ENCODE measurements around the gene OCIAD1. TPM values are rescaled to one million over a fixed set of nuclear protein-coding genes. Genes with fewer than 3 reads are reported as not detected.

OCIAD1 gene
- total RNA-seq, 1 experiment from 2014 or later, result 103 TPM

GRCh38 chr4:48906206-48907173 is 75.6 kb downstream of the OCIAD1 start, which contains the start of gene OCIAD2:
Gene OCIAD2, minus strand, starts transcription at chr4:48906774. Its CDS starts 2,225 bp downstream, at chr4:48904549.
- TF ChIP-seq TCF7L2 (IDR thresholded peaks at IDR 0.05; ENCODE audit: low read depth, low read length) (no peak), REST (IDR thresholded peaks at IDR 0.05; ENCODE audit: insufficient read depth in 1 of 2, low read depth in 2 of 2, low read length in 1 of 2) (0 out of 4 replicates have a peak, but pooled peaks of 1 of the 2 experiments have one; percentile 24), SIN3A (IDR thresholded peaks at IDR 0.05; ENCODE audit: borderline replicate concordance, insufficient read depth, low read depth, low read length) (0 out of 2 replicates have a peak, but pooled peaks have one; percentile 47)
- TF ChIP-seq, protein P1, sequence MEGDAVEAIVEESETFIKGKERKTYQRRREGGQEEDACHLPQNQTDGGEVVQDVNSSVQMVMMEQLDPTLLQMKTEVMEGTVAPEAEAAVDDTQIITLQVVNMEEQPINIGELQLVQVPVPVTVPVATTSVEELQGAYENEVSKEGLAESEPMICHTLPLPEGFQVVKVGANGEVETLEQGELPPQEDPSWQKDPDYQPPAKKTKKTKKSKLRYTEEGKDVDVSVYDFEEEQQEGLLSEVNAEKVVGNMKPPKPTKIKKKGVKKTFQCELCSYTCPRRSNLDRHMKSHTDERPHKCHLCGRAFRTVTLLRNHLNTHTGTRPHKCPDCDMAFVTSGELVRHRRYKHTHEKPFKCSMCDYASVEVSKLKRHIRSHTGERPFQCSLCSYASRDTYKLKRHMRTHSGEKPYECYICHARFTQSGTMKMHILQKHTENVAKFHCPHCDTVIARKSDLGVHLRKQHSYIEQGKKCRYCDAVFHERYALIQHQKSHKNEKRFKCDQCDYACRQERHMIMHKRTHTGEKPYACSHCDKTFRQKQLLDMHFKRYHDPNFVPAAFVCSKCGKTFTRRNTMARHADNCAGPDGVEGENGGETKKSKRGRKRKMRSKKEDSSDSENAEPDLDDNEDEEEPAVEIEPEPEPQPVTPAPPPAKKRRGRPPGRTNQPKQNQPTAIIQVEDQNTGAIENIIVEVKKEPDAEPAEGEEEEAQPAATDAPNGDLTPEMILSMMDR (IDR thresholded peaks at IDR 0.05), result peak; percentile 49
- Histone ChIP-seq H3K4me3 (ENCODE audit: low read depth in 2 of 2, low read length in 2 of 2) (peak within 1 kb of the TSS; percentile 59 to 60), H3K36me3 (ENCODE audit: control insufficient read depth, insufficient read depth, low read length) (no peaks in the 10 kb centered on the region), H3K27ac (ENCODE audit: low read length) (0 out of 2 replicates have a peak within 1 kb of the TSS, but pooled peaks have one; percentile 54), H3K4me1 (ENCODE audit: control insufficient read depth, insufficient read depth, low read length) (peaks cover 4% of the 10 kb centered on the region; the same call in 1 of the 2 replicates), H3K9me3 (ENCODE audit: control insufficient read depth, insufficient read depth, low read depth, low read length) (no peaks in the 10 kb centered on the region), H3K27me3 (ENCODE audit: control insufficient read depth, insufficient read depth, low read length) (no peaks in the 10 kb centered on the region)
- peak; percentile 87 for ATAC-seq
- DNase-seq (ENCODE audit: low read depth, low spot score), result no peak
- intact Hi-C loops (cut with micrococcal nuclease; ENCODE audit: unreplicated experiment), result no loop called here
- ChIA-PET POLR2A (no interaction called here), CTCF (interaction anchor here (0.6 kb wide), 1 partner anchor 25 kb away, joined by 3 read pairs; no protein-coding TSS in a partner anchor)
- in situ Hi-C loops (cut with HindIII; ENCODE audit: low pct_unique_long_range_greater_than_20kb, low sequenced_read_pairs), result no loop called here
- BruUV-seq (replicated peaks), result no TSS peak

DNA sequence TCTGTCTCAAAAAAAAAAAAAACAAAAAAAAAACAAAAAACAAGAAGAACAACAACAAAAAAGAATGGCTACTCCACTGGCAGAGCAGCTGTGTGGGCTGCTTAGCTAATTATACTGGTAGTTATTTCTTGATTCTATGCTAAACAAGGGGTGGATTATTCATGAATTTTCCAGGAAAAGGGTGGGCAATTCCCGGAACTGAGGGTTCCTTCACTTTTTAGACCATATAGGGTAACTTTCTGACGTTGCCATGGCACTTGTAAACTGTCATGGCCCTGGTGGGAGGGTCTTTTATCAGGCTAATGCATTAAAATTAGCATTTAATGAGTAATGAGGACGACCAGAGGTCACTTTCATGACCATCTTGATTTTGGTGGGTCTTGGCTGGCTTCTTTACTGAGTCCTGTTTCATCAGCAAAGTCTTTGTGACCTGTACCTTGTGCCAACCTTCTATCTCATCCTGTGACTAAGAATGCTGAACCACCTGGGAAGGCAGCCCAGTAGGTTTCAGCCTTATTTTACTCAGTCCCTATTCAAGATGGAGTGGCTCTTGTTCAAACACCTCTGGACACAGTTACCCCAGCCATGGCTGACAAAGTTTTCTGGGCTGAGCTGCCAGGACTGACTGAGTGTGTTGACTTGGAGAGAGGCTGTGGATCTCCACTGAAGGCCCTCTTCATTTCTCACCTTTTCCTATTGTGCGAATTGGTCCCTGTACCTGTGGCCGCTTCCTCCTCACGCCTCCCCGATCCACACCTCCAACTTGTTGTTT is 77.0 kb downstream of the OCIAD1 start:
- in situ Hi-C loops (cut with HindIII; ENCODE audit: low pct_unique_long_range_greater_than_20kb, low sequenced_read_pairs) (no loop called here), intact Hi-C loops (cut with micrococcal nuclease; ENCODE audit: unreplicated experiment) (no loop called here)
- no peak overlapping the region for H3K27ac ChIP-seq (ENCODE audit: low read length)
- POLR2A ChIA-PET, result no interaction called here
- no peak for ATAC-seq
- H3K4me3 ChIP-seq (ENCODE audit: low read depth in 2 of 2, low read length in 2 of 2), result no peak overlapping the region
- no peaks in the 10 kb centered on the region for H3K36me3 ChIP-seq (ENCODE audit: control insufficient read depth, insufficient read depth, low read length)
- H3K4me1 ChIP-seq (ENCODE audit: control insufficient read depth, insufficient read depth, low read length), result peaks cover 4% of the 10 kb centered on the region; the same call in 1 of the 2 replicates
- no peaks in the 10 kb centered on the region for H3K27me3 ChIP-seq (ENCODE audit: control insufficient read depth, insufficient read depth, low read length)
- no peaks in the 10 kb centered on the region for H3K9me3 ChIP-seq (ENCODE audit: control insufficient read depth, insufficient read depth, low read depth, low read length)
- no peak for DNase-seq (ENCODE audit: low read depth, low spot score)
- CTCF ChIA-PET, result interaction anchor here (0.6 kb wide), 1 partner anchor 23 kb away, joined by 3 read pairs; no protein-coding TSS in a partner anchor
- no TSS peak for BruUV-seq (replicated peaks)
- TF ChIP-seq REST (IDR thresholded peaks at IDR 0.05; ENCODE audit: insufficient read depth in 1 of 2, low read depth in 2 of 2, low read length in 1 of 2) (no peak), SIN3A (IDR thresholded peaks at IDR 0.05; ENCODE audit: borderline replicate concordance, insufficient read depth, low read depth, low read length) (no peak), POLR2AphosphoS5 (IDR thresholded peaks at IDR 0.05; ENCODE audit: low read depth, low read length) (no peak), TCF7L2 (IDR thresholded peaks at IDR 0.05; ENCODE audit: low read depth, low read length) (no peak)
- TF ChIP-seq, protein P1 (IDR thresholded peaks at IDR 0.05), result no peak
